Testis (tissue), 3 donors: Measurements from ENCODE around the gene GSTCD. TPM values are rescaled to one million over a fixed set of nuclear protein-coding genes. Genes with fewer than 3 reads are reported as not detected.

Source experiments
- DNase-seq: peaks from one replicate; pipeline ENCODE4 v3.0.0-alpha.2; 2019
- H3K27ac ChIP-seq, 2 donors: fragments of 200-600 bp; sonication (generic); one replicate each; pipeline ENCODE4 v1.5.1; 2019
- H3K27me3 ChIP-seq: fragments of 200-600 bp; sonication (generic); one replicate; pipeline ENCODE4 v1.5.1; 2019
- H3K36me3 ChIP-seq: fragments of 200-600 bp; sonication (generic); one replicate; pipeline ENCODE4 v1.5.1; 2017; ENCODE audit warnings: low read depth; ENCODE audit errors: missing control alignments
- H3K4me1 ChIP-seq: fragments of 200-600 bp; sonication (generic); one replicate; pipeline ENCODE4 v1.5.1; 2019
- H3K4me3 ChIP-seq, 2 donors: fragments of 200-600 bp; sonication (generic); one replicate each; pipeline ENCODE4 v1.5.1; 2017 to 2019
- H3K9me3 ChIP-seq: fragments of 200-600 bp; sonication (generic); one replicate; pipeline ENCODE4 v1.5.1; 2017
- CTCF ChIP-seq, 3 experiments: fragments of 450-650 bp in 2 of 3; fragments of 200-600 bp in 1 of 3; sonication (generic) in 1 of 3; IDR thresholded peaks; one replicate each; pipeline ENCODE4 v1.5.1; 2016 to 2019; ENCODE audit warnings: antibody characterized with exemption in 3 of 3, mild to moderate bottlenecking in 2 of 3, moderate library complexity in 1 of 3
- POLR2A ChIP-seq: fragments of 450-650 bp; IDR thresholded peaks from one replicate; pipeline ENCODE4 v1.6.1; 2017; ENCODE audit warnings: antibody characterized with exemption, mild to moderate bottlenecking, moderate library complexity
- WGBS, 2 donors: methylation state at CpG; one replicate each; pipeline ENCODE4 v1.1.5; 2018; 5-methylcytosine and 5-hydroxymethylcytosine counted together
- intact Hi-C: fragments of 100-400 bp; cut with DNase I; formaldehyde crosslinking; loops from one replicate; pipeline ENCODE4 v1.15.1; 2023; ENCODE audit warnings: low total_unique reads
- polyA plus RNA-seq: library from polyadenylated mRNA; stranded (reverse); fragments of 350-450 nt; fragmentation: Illumina TruSeq; extraction: RNeasy Lipid Tissue Mini Kit (QIAGEN cat#74804); gene quantifications from one replicate; pipeline ENCODE4 v1.2.3, GENCODE V29; 2014; ENCODE audit warnings: low read depth, low replicate concordance; ENCODE audit not compliant: insufficient read depth
- total RNA-seq, 2 donors: library from RNA; depleted of rRNA; stranded (reverse); fragments of >200 nt; gene quantifications; one replicate each; pipeline ENCODE4 v1.2.3, GENCODE V29; 2016

GSTCD gene
- total and polyA plus RNA-seq, 3 donors from 2014 or later: 18.1 to 36.5 (median 19.3) TPM

GRCh38 chr4:105666693-105667092 lies 41.9 kb upstream of the GSTCD start:
- H3K4me3 ChIP-seq: no peak overlapping the region
- no peak for DNase-seq
- no peaks in the 10 kb centered on the region for H3K4me1 ChIP-seq
- intact Hi-C loops: no loop called here
- WGBS, 2 donors: 57 to 62% methylated on average over 5 of the region's 5 CpGs
- no peaks in the 10 kb centered on the region for H3K27me3 ChIP-seq
- no peak overlapping the region for H3K27ac ChIP-seq
- TF ChIP-seq POLR2A (no peak), CTCF (IDR thresholded peaks at IDR 0.05) (no peak)
- H3K36me3 ChIP-seq: no peaks in the 10 kb centered on the region
- no peaks in the 10 kb centered on the region for H3K9me3 ChIP-seq

GRCh38 chr4:105670684-105671083 lies 37.9 kb upstream of the GSTCD start:
- H3K9me3 ChIP-seq: no peaks in the 10 kb centered on the region
- no peak overlapping the region for H3K27ac ChIP-seq
- no peaks in the 10 kb centered on the region for H3K27me3 ChIP-seq
- no peak for DNase-seq
- no peaks in the 10 kb centered on the region for H3K36me3 ChIP-seq
- intact Hi-C loops: no loop called here
- H3K4me1 ChIP-seq: no peaks in the 10 kb centered on the region
- no peak for TF ChIP-seq CTCF (IDR thresholded peaks at IDR 0.05)
- TF ChIP-seq POLR2A: no peak
- no peak overlapping the region for H3K4me3 ChIP-seq

- no peaks in the 10 kb centered on the region for H3K4me1 ChIP-seq
- H3K27ac ChIP-seq: no peak overlapping the region
- no peak for DNase-seq
- TF ChIP-seq POLR2A (no peak), CTCF (IDR thresholded peaks at IDR 0.05) (no peak)
- H3K36me3 ChIP-seq: no peaks in the 10 kb centered on the region
- WGBS, 2 donors: 81 to 82% methylated on average over 2 of the region's 2 CpGs
- H3K9me3 ChIP-seq: no peaks in the 10 kb centered on the region
- H3K4me3 ChIP-seq: no peak overlapping the region
- intact Hi-C loops: no loop called here
- no peaks in the 10 kb centered on the region for H3K27me3 ChIP-seq
Measured at GRCh38 chr4:105671301-105671700, 37.3 kb upstream of the GSTCD start.

- TF ChIP-seq CTCF (IDR thresholded peaks at IDR 0.05) (no peak), POLR2A (no peak)
- Histone ChIP-seq H3K4me3 (no peak overlapping the region), H3K27ac (no peak overlapping the region), H3K4me1 (no peaks in the 10 kb centered on the region), H3K36me3 (no peaks in the 10 kb centered on the region), H3K27me3 (no peaks in the 10 kb centered on the region), H3K9me3 (no peaks in the 10 kb centered on the region)
- DNase-seq: no peak
- intact Hi-C loops: no loop called here
- 93 to 100% methylated on average over 1 of the region's 1 CpG for WGBS, 2 donors
Measured at GRCh38 chr4:105674011-105674410, 34.6 kb upstream of the GSTCD start.

- 61 to 71% methylated on average over 2 of the region's 2 CpGs for WGBS, 2 donors
- H3K4me3 ChIP-seq: no peak overlapping the region
- H3K36me3 ChIP-seq: no peaks in the 10 kb centered on the region
- DNase-seq: no peak
- TF ChIP-seq CTCF (IDR thresholded peaks at IDR 0.05) (no peak), POLR2A (no peak)
- intact Hi-C loops: no loop called here
- no peaks in the 10 kb centered on the region for H3K4me1 ChIP-seq
- H3K9me3 ChIP-seq: no peaks in the 10 kb centered on the region
- H3K27ac ChIP-seq: no peak overlapping the region
- no peaks in the 10 kb centered on the region for H3K27me3 ChIP-seq
Measured at GRCh38 chr4:105677709-105678108, 30.9 kb upstream of the GSTCD start.
